HG02623 (cell line): Measurements from ENCODE around the gene DAND5.
A peak's percentile ranks its signal among the peaks of the same experiment; 100 is the strongest.

Source experiments
- ATAC-seq: cut with Tn5 transposase; IDR thresholded peaks from one replicate; pipeline ENCODE4 v1.9.1; 2021; ENCODE audit warnings: moderate library complexity; ENCODE audit not compliant: unreplicated experiment

The DAND5 gene, protein sequence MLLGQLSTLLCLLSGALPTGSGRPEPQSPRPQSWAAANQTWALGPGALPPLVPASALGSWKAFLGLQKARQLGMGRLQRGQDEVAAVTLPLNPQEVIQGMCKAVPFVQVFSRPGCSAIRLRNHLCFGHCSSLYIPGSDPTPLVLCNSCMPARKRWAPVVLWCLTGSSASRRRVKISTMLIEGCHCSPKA

DNA sequence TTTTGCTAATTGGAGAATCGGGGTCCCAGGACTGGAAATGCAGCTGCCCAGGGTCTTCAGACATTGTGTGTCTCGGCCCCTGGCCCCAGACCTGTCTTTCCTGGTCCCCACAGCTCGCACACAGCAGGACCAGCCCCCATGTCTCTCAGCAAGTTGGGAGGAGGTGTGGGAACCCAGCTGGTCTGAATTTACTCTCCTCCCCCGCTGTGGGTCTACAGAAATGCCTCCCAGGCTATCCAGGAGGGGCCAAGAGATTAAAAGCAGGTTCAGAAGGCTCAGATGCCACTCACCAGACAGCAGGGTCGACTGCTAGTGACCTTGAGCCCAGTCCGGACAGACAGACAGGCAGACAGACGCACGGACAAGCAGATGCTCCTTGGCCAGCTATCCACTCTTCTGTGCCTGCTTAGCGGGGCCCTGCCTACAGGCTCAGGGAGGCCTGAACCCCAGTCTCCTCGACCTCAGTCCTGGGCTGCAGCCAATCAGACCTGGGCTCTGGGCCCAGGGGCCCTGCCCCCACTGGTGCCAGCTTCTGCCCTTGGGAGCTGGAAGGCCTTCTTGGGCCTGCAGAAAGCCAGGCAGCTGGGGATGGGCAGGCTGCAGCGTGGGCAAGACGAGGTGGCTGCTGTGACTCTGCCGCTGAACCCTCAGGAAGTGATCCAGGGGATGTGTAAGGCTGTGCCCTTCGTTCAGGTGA, at the start of gene DAND5:
DAND5 (plus strand) TSS at position 285 of the 697 bp plus-strand sequence; CDS start at position 370, 85 bp downstream.
- no peak for ATAC-seq

GRCh38 chr19:12921047-12921446, 48.3 kb upstream of the DAND5 start:
- no peak for ATAC-seq

GRCh38 chr19:12922959-12923358, 46.4 kb upstream of the DAND5 start:
- no peak for ATAC-seq

- no peak for ATAC-seq
Measured at GRCh38 chr19:12924621-12925310, 44.6 kb upstream of the DAND5 start.

DNA sequence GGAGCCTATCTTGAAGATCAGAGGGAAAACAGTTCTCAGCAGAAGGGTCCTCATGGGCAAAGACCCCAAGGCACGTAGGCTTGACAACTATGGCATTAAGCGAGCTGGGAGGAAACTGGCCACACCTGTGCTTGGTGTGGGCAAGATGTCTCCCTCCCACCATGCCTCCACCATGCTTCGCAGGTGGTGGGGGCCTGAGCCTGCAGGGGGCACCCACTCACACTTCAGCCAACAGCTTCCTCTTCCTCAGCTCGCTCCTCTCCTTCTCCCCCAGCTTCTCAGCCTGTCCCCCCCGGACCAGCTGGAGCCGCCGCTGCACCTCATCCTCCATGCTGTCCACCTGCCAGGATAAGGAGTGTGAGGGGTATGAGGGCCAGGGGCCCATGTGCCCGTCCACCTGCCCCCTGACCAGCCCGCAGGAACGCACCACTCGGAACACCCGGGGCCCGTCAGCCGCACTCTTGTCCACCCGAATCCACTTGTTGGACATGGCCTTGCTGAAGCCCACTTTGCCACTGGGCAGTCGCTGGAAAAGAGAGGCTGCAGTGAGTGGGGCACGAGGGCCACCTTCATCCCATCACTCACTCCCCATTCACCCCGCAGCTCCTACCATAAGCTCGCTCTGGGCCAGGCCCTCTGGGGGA, 39.3 kb upstream of the DAND5 start:
- ATAC-seq, result no peak

GRCh38 chr19:12932392-12933286, 36.7 kb upstream of the DAND5 start:
- no peak for ATAC-seq

DNA sequence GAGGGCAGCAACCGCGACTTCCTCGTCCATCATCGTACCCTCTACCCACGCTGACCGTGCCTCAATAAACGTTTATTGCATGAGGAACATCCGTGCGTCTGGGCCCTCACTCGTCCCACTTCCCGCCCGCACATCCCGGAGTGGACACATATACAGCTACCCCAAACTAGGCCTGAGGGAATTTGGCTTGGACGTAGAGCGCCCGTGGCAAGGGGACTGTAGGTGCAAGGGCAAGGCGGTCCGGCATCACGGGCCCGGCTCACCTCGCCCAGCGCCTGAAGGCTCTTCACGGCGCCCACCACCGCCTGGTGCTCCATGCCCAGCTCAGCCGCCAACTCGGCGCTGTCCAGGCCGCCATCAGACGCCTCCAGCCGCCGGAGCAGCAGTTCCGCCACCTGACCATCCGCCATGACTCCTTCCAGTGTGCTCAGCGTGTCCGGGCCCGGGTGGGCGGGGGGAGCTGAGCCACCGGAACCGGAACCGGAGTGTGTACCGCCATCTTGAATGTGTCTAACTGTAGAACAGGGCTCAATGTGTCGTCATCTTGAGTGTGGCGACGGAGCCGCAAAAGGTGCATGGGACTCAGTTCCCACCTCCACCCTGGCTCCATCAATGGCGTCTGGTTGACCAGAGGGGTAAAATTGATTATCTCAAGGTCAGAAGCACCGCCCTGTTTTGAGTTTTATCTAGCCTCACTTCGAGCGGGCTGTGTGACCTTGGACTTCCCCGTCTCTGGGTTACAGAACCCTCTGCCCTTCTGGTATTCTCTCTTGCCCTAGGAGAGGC, 35.9 kb upstream of the DAND5 start, which contains the start of gene FARSA:
FARSA (minus strand) TSS at position 425 of the 786 bp plus-strand sequence; CDS start at position 410, 15 bp downstream.
- ATAC-seq, result no peak

- no peak for ATAC-seq
Measured at GRCh38 chr19:12935071-12935470, 34.3 kb upstream of the DAND5 start.

- no peak for ATAC-seq
Measured at GRCh38 chr19:12936582-12936981, 32.8 kb upstream of the DAND5 start.

DNA sequence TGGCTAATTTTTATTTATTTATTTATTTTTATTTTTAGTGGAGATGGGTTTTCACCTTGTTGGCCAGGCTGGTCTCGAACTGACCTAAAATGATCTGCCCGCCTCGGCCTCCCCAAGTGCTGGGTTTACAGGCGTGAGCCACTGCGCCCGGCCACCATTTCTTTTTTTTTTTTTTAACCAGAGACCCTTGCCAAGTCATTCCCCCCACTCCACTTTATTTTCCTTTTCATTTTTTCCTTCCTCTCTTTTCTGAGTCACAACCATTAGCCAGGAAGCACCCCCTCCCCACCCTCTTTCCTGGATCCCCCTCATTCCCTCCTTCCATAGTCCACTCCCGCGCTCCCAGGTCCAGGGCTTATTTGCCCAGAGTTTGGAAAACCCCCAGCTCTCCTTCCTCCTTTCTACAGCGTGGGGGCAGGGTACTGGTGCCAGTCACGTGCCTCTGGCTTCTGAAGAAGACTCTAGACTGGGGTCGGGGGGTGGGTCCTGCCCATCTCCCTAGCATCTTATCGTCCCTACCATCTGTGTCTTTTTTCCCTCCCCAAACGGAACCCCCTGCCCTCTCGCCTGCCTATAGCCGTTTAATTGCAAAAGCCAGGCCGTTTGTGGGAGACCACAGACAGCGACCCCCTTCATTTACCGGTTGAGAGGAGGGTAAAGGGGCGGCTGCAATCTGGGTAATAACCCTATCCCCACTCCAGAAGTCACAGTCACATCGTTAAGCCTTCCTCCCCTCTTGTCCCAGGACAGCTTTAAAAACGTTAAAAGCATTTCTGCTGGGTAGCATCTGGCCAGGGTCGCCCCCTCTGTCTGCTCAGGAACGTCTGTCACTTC, 32.1 kb upstream of the DAND5 start:
- ATAC-seq, result no peak

- ATAC-seq, result peak; percentile 89
Measured at GRCh38 chr19:12937927-12938778, 31.2 kb upstream of the DAND5 start, which contains the start of gene CALR. CALR (plus strand) TSS chr19:12938609; CDS start chr19:12938680, 71 bp downstream.

- ATAC-seq, result peak; percentile 2
Measured at GRCh38 chr19:12938779-12939601, 30.4 kb upstream of the DAND5 start.

- ATAC-seq, result no peak
Measured at GRCh38 chr19:12939975-12940423, 29.4 kb upstream of the DAND5 start.

GRCh38 chr19:12940897-12941296, 28.5 kb upstream of the DAND5 start:
- ATAC-seq, result no peak

DNA sequence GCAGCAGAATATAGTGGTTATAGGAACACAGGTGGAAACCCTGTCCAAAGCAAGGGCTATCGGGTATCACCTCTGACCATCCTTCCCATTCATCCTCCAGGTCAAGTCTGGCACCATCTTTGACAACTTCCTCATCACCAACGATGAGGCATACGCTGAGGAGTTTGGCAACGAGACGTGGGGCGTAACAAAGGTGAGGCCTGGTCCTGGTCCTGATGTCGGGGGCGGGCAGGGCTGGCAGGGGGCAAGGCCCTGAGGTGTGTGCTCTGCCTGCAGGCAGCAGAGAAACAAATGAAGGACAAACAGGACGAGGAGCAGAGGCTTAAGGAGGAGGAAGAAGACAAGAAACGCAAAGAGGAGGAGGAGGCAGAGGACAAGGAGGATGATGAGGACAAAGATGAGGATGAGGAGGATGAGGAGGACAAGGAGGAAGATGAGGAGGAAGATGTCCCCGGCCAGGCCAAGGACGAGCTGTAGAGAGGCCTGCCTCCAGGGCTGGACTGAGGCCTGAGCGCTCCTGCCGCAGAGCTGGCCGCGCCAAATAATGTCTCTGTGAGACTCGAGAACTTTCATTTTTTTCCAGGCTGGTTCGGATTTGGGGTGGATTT, 25.8 kb upstream of the DAND5 start:
- ATAC-seq, result no peak

GRCh38 chr19:12944104-12944674, 25.2 kb upstream of the DAND5 start:
- ATAC-seq, result no peak
